SK-N-SH (cell line): Measurements from ENCODE around the gene UBE3B.

Experiments
- RAD21 ChIP-seq: IDR thresholded peaks from 2 replicates; pipeline ENCODE4 v1.6.1; 2012; ENCODE audit warnings: mild to moderate bottlenecking, low read length
- TEAD4 ChIP-seq: IDR thresholded peaks from 2 replicates; pipeline ENCODE4 v1.4.0; 2012; ENCODE audit warnings: mild to moderate bottlenecking, borderline replicate concordance; ENCODE audit not compliant: insufficient read depth
- YY1 ChIP-seq: IDR thresholded peaks from 2 replicates; pipeline ENCODE4 v1.4.0; 2012; ENCODE audit warnings: low read depth, mild to moderate bottlenecking
- TF ChIP-seq, protein P1 (sequence below): fragments of 200-600 bp; sonication (generic); IDR thresholded peaks from 2 replicates; pipeline ENCODE4 v1.6.1; 2017; ENCODE audit warnings: antibody characterized with exemption, mild to moderate bottlenecking, moderate library complexity

DNA sequence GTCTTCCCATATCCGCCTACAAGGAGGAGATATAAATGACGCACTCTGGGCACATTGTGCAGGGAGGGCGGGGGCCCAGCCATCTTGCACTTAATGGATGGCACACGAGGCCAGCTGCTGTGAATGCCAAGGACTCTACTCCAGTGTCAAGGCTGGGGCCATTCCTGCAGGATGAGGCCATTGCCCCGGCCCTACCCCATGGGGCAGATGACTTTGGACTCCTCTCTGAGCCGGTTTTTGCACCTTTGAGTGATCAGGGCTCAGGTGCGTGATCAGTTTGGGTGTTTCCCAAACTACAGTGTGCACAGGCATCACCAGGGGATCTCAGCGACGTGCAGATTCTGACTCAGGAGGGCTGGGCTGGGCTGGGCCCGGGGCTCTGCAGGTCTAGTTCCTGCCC, 79.8 kb downstream of the UBE3B start:
- TF ChIP-seq RAD21 (no peak), TEAD4 (no peak), YY1 (no peak)
- TF ChIP-seq, protein P1, sequence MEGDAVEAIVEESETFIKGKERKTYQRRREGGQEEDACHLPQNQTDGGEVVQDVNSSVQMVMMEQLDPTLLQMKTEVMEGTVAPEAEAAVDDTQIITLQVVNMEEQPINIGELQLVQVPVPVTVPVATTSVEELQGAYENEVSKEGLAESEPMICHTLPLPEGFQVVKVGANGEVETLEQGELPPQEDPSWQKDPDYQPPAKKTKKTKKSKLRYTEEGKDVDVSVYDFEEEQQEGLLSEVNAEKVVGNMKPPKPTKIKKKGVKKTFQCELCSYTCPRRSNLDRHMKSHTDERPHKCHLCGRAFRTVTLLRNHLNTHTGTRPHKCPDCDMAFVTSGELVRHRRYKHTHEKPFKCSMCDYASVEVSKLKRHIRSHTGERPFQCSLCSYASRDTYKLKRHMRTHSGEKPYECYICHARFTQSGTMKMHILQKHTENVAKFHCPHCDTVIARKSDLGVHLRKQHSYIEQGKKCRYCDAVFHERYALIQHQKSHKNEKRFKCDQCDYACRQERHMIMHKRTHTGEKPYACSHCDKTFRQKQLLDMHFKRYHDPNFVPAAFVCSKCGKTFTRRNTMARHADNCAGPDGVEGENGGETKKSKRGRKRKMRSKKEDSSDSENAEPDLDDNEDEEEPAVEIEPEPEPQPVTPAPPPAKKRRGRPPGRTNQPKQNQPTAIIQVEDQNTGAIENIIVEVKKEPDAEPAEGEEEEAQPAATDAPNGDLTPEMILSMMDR, result no peak
